Measurements from ENCODE around the gene MYO3B.
"Not testable (repeated sequence)": the region's sequence is repeated elsewhere in the genome, so short reads cannot be mapped to it uniquely, and the experiment has no call there.

The MYO3B gene

GRCh38 chr2:170523506-170523905, 345.6 kb downstream of the MYO3B start:
- DNase-seq = peak; percentile 68

- DNase-seq = no peak
Observed at GRCh38 chr2:170524828-170525565, 347.1 kb downstream of the MYO3B start.

GRCh38 chr2:170525566-170525900, 347.6 kb downstream of the MYO3B start:
- peak; percentile 96 for DNase-seq

GRCh38 chr2:170530284-170530745, 352.4 kb downstream of the MYO3B start:
- peak; percentile 69 for DNase-seq

- no peak for DNase-seq
Observed at GRCh38 chr2:170530803-170531564, 353.0 kb downstream of the MYO3B start.

- no peak for DNase-seq
Observed at GRCh38 chr2:170531876-170532275, 353.9 kb downstream of the MYO3B start.

- DNase-seq = no peak
Observed at GRCh38 chr2:170533156-170533555, 355.2 kb downstream of the MYO3B start.

- DNase-seq = no peak
Observed at GRCh38 chr2:170535552-170535951, 357.6 kb downstream of the MYO3B start.

- no peak for DNase-seq
Observed at GRCh38 chr2:170544817-170545216, 366.9 kb downstream of the MYO3B start.

- DNase-seq = no peak
Observed at GRCh38 chr2:170548304-170548703, 370.4 kb downstream of the MYO3B start.

GRCh38 chr2:170550501-170550900, 372.6 kb downstream of the MYO3B start:
- no peak for DNase-seq

- not testable (repeated sequence) for DNase-seq
Observed at GRCh38 chr2:170551899-170552298, 374.0 kb downstream of the MYO3B start.

- no peak for DNase-seq
Observed at GRCh38 chr2:170553748-170554147, 375.8 kb downstream of the MYO3B start.

- no peak for DNase-seq
Observed at GRCh38 chr2:170554278-170554955, 376.5 kb downstream of the MYO3B start.

GRCh38 chr2:170562928-170563327, 385.0 kb downstream of the MYO3B start:
- DNase-seq = no peak

- DNase-seq = no peak
Observed at GRCh38 chr2:170563401-170563800, 385.5 kb downstream of the MYO3B start.

GRCh38 chr2:170566138-170566537, 388.2 kb downstream of the MYO3B start:
- no peak for DNase-seq

GRCh38 chr2:170567429-170567828, 389.5 kb downstream of the MYO3B start:
- DNase-seq = no peak

- DNase-seq = no peak
Observed at GRCh38 chr2:170568511-170568910, 390.6 kb downstream of the MYO3B start.

- no peak for DNase-seq
Observed at GRCh38 chr2:170571612-170572011, 393.7 kb downstream of the MYO3B start.

GRCh38 chr2:170573671-170574070, 395.7 kb downstream of the MYO3B start:
- no peak for DNase-seq

- no peak for DNase-seq
Observed at GRCh38 chr2:170576296-170576695, 398.3 kb downstream of the MYO3B start.

GRCh38 chr2:170577356-170577755, 399.4 kb downstream of the MYO3B start:
- no peak for DNase-seq

- DNase-seq = no peak
Observed at GRCh38 chr2:170578606-170579005, 400.7 kb downstream of the MYO3B start.
